ENCODE data around the gene MRPL57. TPM values are rescaled to one million over a fixed set of nuclear protein-coding genes. Genes with fewer than 3 reads are reported as not detected.
"Not testable (repeated sequence)": the region's sequence is repeated elsewhere in the genome, so short reads cannot be mapped to it uniquely, and the experiment has no call there.

MRPL57 gene
- total and polyA plus RNA-seq, 7 experiments from 2014 or later: 10.6 to 63.9 (median 21.1) TPM

- ChIA-PET POLR2A (interaction anchor here (1.9 kb wide), 1 partner anchor 27 kb away, joined by 10 read pairs; the partner anchor contains the start of genes MRPL57 and SKA3), CTCF (no interaction called here)
Measured at GRCh38 chr13:21150013-21150412, 26.4 kb upstream of the MRPL57 start.

DNA sequence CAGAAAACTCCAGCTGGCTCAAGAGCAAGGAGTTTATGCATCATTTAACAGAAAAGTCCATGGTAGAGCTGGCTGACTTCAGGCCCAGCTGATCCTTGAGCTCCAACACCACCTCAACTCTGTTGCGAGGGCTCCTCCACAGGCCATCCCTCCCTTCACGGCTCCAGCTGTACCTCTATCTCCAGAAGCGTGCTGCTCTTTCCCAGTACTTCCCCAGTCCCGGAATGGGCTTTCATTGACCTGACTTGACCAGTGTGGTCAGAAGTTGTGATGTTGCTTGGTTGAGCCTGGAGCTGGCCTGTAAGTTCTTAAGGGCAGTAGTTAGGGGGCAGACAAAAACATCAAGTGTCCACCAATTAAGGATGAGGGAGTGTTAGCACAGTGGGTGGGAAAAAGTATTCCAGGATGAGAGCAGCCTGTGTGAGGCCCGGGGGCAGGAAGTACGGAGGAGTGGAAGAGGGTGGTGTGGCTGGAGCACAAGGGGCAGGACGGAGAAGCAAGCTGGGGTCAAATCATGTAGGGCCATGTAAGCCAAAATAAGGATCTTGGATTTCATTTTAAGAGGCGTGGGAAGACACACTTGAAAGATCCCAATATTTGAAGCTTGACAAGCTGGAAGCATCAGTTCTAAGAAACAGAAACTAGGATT, 24.1 kb upstream of the MRPL57 start:
- Histone ChIP-seq H3K9me3 (ENCODE audit: control insufficient read depth in 2 of 3, low read length in 3 of 3) (no peaks in the 10 kb centered on the region), H3K4me1 (ENCODE audit: control insufficient read depth in 2 of 2, insufficient read depth in 2 of 2, low read length in 2 of 2) (no peaks in the 10 kb centered on the region), H3K4me3 (ENCODE audit: low read length) (no peak overlapping the region), H3K27me3 (ENCODE audit: control insufficient read depth in 2 of 2, insufficient read depth in 2 of 2, low read length in 2 of 2) (no peaks in the 10 kb centered on the region), H3K27ac (ENCODE audit: low read depth, low read length) (no peak overlapping the region), H3K36me3 (ENCODE audit: control insufficient read depth in 2 of 3, insufficient read depth in 3 of 3, low read length in 3 of 3) (peaks cover 0 to 7% (median 7%) of the 10 kb centered on the region in 3 experiments)
- H3K4me1 Mint-ChIP-seq: peaks cover 0 to 3% (median 0%) of the 10 kb centered on the region in 7 donors
- H3K4me3 Mint-ChIP-seq: no peak overlapping the region
- ChIA-PET CTCF (no interaction called here), POLR2A (interaction anchor here (0.6 kb wide), 1 partner anchor 11 kb away, joined by 3 read pairs; no protein-coding TSS in a partner anchor)
- peak overlapping the region in 1 of 9 donors; percentile 85 for H3K27ac Mint-ChIP-seq
- H3K36me3 Mint-ChIP-seq: peaks cover 4 to 12% (median 7%) of the 10 kb centered on the region in 5 donors
- H3K27me3 Mint-ChIP-seq: no peaks in the 10 kb centered on the region
- DNase-seq (no peak), ATAC-seq (no peak)
- H3K9me3 Mint-ChIP-seq: no peaks in the 10 kb centered on the region
- intact Hi-C loops (cut with micrococcal nuclease): no loop called here

More at GRCh38 chr13:21150013-21150412, 26.4 kb upstream of the MRPL57 start:
- Histone ChIP-seq H3K27me3 (ENCODE audit: control insufficient read depth in 2 of 2, insufficient read depth in 2 of 2, low read length in 2 of 2) (no peaks in the 10 kb centered on the region), H3K36me3 (ENCODE audit: control insufficient read depth in 2 of 3, insufficient read depth in 3 of 3, low read length in 3 of 3) (peaks cover 3 to 21% (median 13%) of the 10 kb centered on the region in 3 experiments), H3K9me3 (ENCODE audit: control insufficient read depth in 2 of 3, low read length in 3 of 3) (no peaks in the 10 kb centered on the region), H3K4me3 (ENCODE audit: low read length) (no peak overlapping the region), H3K4me1 (ENCODE audit: control insufficient read depth in 2 of 2, insufficient read depth in 2 of 2, low read length in 2 of 2) (no peaks in the 10 kb centered on the region), H3K27ac (ENCODE audit: low read depth, low read length) (no peak overlapping the region)
- DNase-seq (no peak), ATAC-seq (no peak)
- Mint-ChIP-seq H3K9me3 (no peaks in the 10 kb centered on the region), H3K4me1 (peaks cover 0 to 4% (median 3%) of the 10 kb centered on the region in 7 donors), H3K36me3 (peaks cover 6 to 17% (median 9%) of the 10 kb centered on the region in 5 donors), H3K4me3 (no peak overlapping the region), H3K27me3 (no peaks in the 10 kb centered on the region), H3K27ac (peak overlapping the region in 1 of 9 donors; percentile 2)
- intact Hi-C loops (cut with micrococcal nuclease): no loop called here

GRCh38 chr13:21164631-21165030, 11.8 kb upstream of the MRPL57 start:
- no peaks in the 10 kb centered on the region for H3K36me3 ChIP-seq (ENCODE audit: control insufficient read depth in 2 of 3, insufficient read depth in 3 of 3, low read length in 3 of 3)
- intact Hi-C loops (cut with micrococcal nuclease): no loop called here
- H3K27ac Mint-ChIP-seq: no peak overlapping the region
- H3K4me1 ChIP-seq (ENCODE audit: control insufficient read depth in 2 of 2, insufficient read depth in 2 of 2, low read length in 2 of 2): no peaks in the 10 kb centered on the region
- H3K9me3 ChIP-seq (ENCODE audit: control insufficient read depth in 2 of 3, low read length in 3 of 3): no peaks in the 10 kb centered on the region
- DNase-seq: no peak
- H3K4me3 Mint-ChIP-seq: no peak overlapping the region
- H3K27me3 Mint-ChIP-seq: no peaks in the 10 kb centered on the region
- no peak overlapping the region for H3K27ac ChIP-seq (ENCODE audit: low read depth, low read length)
- no peaks in the 10 kb centered on the region for H3K27me3 ChIP-seq (ENCODE audit: control insufficient read depth in 2 of 2, insufficient read depth in 2 of 2, low read length in 2 of 2)
- H3K4me1 Mint-ChIP-seq: peaks cover 0 to 2% (median 0%) of the 10 kb centered on the region in 7 donors
- CTCF ChIA-PET: no interaction called here
- POLR2A ChIA-PET: no interaction called here
- peaks cover 0 to 8% (median 0%) of the 10 kb centered on the region in 5 donors for H3K36me3 Mint-ChIP-seq
- no peak for ATAC-seq
- no peak overlapping the region for H3K4me3 ChIP-seq (ENCODE audit: low read length)
- no peaks in the 10 kb centered on the region for H3K9me3 Mint-ChIP-seq

GRCh38 chr13:21165606-21166005, 10.9 kb upstream of the MRPL57 start:
- intact Hi-C loops (cut with micrococcal nuclease); H3K4me1 Mint-ChIP-seq; DNase-seq; H3K27ac ChIP-seq (ENCODE audit: low read depth, low read length); H3K27me3 Mint-ChIP-seq; H3K4me3 ChIP-seq (ENCODE audit: low read length); ATAC-seq; H3K36me3 Mint-ChIP-seq; H3K27ac Mint-ChIP-seq; H3K9me3 ChIP-seq (ENCODE audit: control insufficient read depth in 2 of 3, low read length in 3 of 3); H3K36me3 ChIP-seq (ENCODE audit: control insufficient read depth in 2 of 3, insufficient read depth in 3 of 3, low read length in 3 of 3); H3K27me3 ChIP-seq (ENCODE audit: control insufficient read depth in 2 of 2, insufficient read depth in 2 of 2, low read length in 2 of 2); H3K4me3 Mint-ChIP-seq; H3K4me1 ChIP-seq (ENCODE audit: control insufficient read depth in 2 of 2, insufficient read depth in 2 of 2, low read length in 2 of 2); H3K9me3 Mint-ChIP-seq: not testable (repeated sequence)
- ChIA-PET POLR2A (interaction anchor here (0.7 kb wide), 1 partner anchor 21 kb away, joined by 4 read pairs; no protein-coding TSS in a partner anchor), CTCF (interaction anchor here (0.7 kb wide), 1 partner anchor 54 kb away, joined by 3 read pairs; no protein-coding TSS in a partner anchor)

- Mint-ChIP-seq H3K36me3 (peaks cover 0 to 11% (median 0%) of the 10 kb centered on the region in 5 donors), H3K27ac (no peak overlapping the region), H3K27me3 (no peaks in the 10 kb centered on the region), H3K4me3 (no peak overlapping the region), H3K9me3 (peaks cover 0 to 2% (median 0%) of the 10 kb centered on the region in 11 donors), H3K4me1 (peaks cover 0 to 18% (median 3%) of the 10 kb centered on the region in 7 donors)
- H3K36me3 ChIP-seq (ENCODE audit: control insufficient read depth in 2 of 3, insufficient read depth in 3 of 3, low read length in 3 of 3): no peaks in the 10 kb centered on the region
- no peak for DNase-seq
- H3K4me3 ChIP-seq (ENCODE audit: low read length): no peak overlapping the region
- ATAC-seq: no peak
- POLR2A ChIA-PET: no interaction called here
- no peaks in the 10 kb centered on the region for H3K27me3 ChIP-seq (ENCODE audit: control insufficient read depth in 2 of 2, insufficient read depth in 2 of 2, low read length in 2 of 2)
- CTCF ChIA-PET: interaction anchor here (0.6 kb wide), 1 partner anchor 196 kb away, joined by 5 read pairs; no protein-coding TSS in a partner anchor
- peaks cover 5% of the 10 kb centered on the region in 2 donors for H3K4me1 ChIP-seq (ENCODE audit: control insufficient read depth in 2 of 2, insufficient read depth in 2 of 2, low read length in 2 of 2)
- H3K9me3 ChIP-seq (ENCODE audit: control insufficient read depth in 2 of 3, low read length in 3 of 3): no peaks in the 10 kb centered on the region
- no peak overlapping the region for H3K27ac ChIP-seq (ENCODE audit: low read depth, low read length)
- intact Hi-C loops (cut with micrococcal nuclease): loop anchor here in 1 of 2 donors (10.0 kb wide), 1 partner anchor 467 kb away; the partner anchor contains the start of gene IL17D
Measured at GRCh38 chr13:21171420-21171819, 5.0 kb upstream of the MRPL57 start.

DNA sequence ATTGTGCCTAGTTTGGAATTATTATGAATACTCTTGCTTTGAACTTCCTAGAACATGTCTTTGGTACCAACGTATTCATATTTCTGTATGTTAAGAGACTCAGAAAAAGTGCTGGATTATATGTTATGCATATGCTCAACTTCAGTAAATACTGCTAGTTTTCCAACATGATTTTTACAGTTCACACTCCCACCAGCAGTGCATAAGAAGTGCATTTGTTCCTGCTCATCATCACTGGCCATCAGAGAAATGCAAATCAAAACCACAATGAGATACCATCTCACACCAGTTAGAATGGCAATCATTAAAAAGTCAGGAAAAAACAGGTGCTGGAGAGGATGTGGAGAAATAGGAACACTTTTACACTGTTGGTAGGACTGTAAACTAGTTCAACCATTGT, 2.7 kb upstream of the MRPL57 start:
- POLR2A ChIA-PET; CTCF ChIA-PET; ATAC-seq; DNase-seq; H3K4me3 Mint-ChIP-seq; H3K9me3 ChIP-seq (ENCODE audit: control insufficient read depth in 2 of 3, low read length in 3 of 3); H3K27me3 Mint-ChIP-seq; H3K4me3 ChIP-seq (ENCODE audit: low read length); H3K9me3 Mint-ChIP-seq; H3K36me3 ChIP-seq (ENCODE audit: control insufficient read depth in 2 of 3, insufficient read depth in 3 of 3, low read length in 3 of 3); H3K27ac Mint-ChIP-seq; H3K27me3 ChIP-seq (ENCODE audit: control insufficient read depth in 2 of 2, insufficient read depth in 2 of 2, low read length in 2 of 2); H3K27ac ChIP-seq (ENCODE audit: low read depth, low read length): not testable (repeated sequence)
- intact Hi-C loops (cut with micrococcal nuclease): loop anchor here in 1 of 2 donors (10.0 kb wide), 1 partner anchor 469 kb away; the partner anchor contains the start of gene IL17D
- H3K4me1 ChIP-seq (ENCODE audit: control insufficient read depth in 2 of 2, insufficient read depth in 2 of 2, low read length in 2 of 2): peaks cover 10 to 16% of the 10 kb centered on the region in 2 donors
- Mint-ChIP-seq H3K36me3 (peaks cover 0 to 15% (median 0%) of the 10 kb centered on the region in 5 donors), H3K4me1 (peaks cover 10 to 29% (median 17%) of the 10 kb centered on the region in 7 donors)
